Mesendoderm (in vitro differentiated cells): ENCODE results near the gene CAMTA1.

ENCODE experiments used
- DNase-seq: peaks from one replicate; pipeline ENCODE4 v3.0.0; 2013
- H2AK5ac ChIP-seq: 2 replicates; pipeline ENCODE4 v1.6.1; 2013; ENCODE audit warnings: low read length, inconsistent platforms
- H2BK120ac ChIP-seq: 2 replicates; pipeline ENCODE4 v1.6.1; 2013; ENCODE audit warnings: low read depth, mild to moderate bottlenecking, low read length, moderate library complexity, mixed read lengths
- H2BK15ac ChIP-seq: replicated peaks from 2 replicates; pipeline ENCODE4 v1.6.1; 2013; ENCODE audit warnings: low read depth, mild to moderate bottlenecking, moderate library complexity
- H2BK5ac ChIP-seq: 2 replicates; pipeline ENCODE4 v1.6.1; 2013; ENCODE audit warnings: low read length, inconsistent platforms
- H3K18ac ChIP-seq: 2 replicates; pipeline ENCODE4 v1.6.1; 2013; ENCODE audit warnings: mild to moderate bottlenecking, low read length, mixed read lengths
- H3K23ac ChIP-seq: one replicate; pipeline ENCODE4 v1.6.1; 2013; ENCODE audit warnings: low read length
- H3K27ac ChIP-seq: 2 replicates; pipeline ENCODE4 v1.5.1; 2013; ENCODE audit warnings: low read depth, mild to moderate bottlenecking, inconsistent platforms, low read length, moderate library complexity
- H3K27me3 ChIP-seq: 2 replicates; pipeline ENCODE4 v1.6.1; 2013; ENCODE audit warnings: low read length, control low read depth, mild to moderate bottlenecking, inconsistent platforms; ENCODE audit not compliant: insufficient read depth, poor library complexity
- H3K36me3 ChIP-seq: 2 replicates; pipeline ENCODE4 v1.6.1; 2013; ENCODE audit warnings: low read length, inconsistent platforms; ENCODE audit not compliant: control insufficient read depth, insufficient read depth
- H3K4ac ChIP-seq: one replicate; pipeline ENCODE4 v1.6.1; 2013; ENCODE audit warnings: low read depth, mild to moderate bottlenecking, low read length, moderate library complexity
- H3K4me1 ChIP-seq: 2 replicates; pipeline ENCODE4 v1.6.1; 2013; ENCODE audit warnings: low read depth, low read length, inconsistent platforms; ENCODE audit not compliant: control insufficient read depth
- H3K4me2 ChIP-seq: 2 replicates; pipeline ENCODE4 v1.6.1; 2013; ENCODE audit warnings: low read length
- H3K4me3 ChIP-seq: 2 replicates; pipeline ENCODE4 v1.5.1; 2013; ENCODE audit warnings: mild to moderate bottlenecking, low read length
- H3K56ac ChIP-seq: one replicate; pipeline ENCODE4 v1.6.1; 2013; ENCODE audit warnings: low read length
- H3K79me1 ChIP-seq: 2 replicates; pipeline ENCODE4 v1.6.1; 2013; ENCODE audit warnings: low read length, inconsistent platforms
- H3K79me2 ChIP-seq: 2 replicates; pipeline ENCODE4 v1.6.1; 2013; ENCODE audit warnings: mild to moderate bottlenecking, low read length; ENCODE audit not compliant: control insufficient read depth, insufficient read depth
- H3K9ac ChIP-seq: 2 replicates; pipeline ENCODE4 v1.6.1; 2013; ENCODE audit warnings: low read length, inconsistent platforms
- H4K5ac ChIP-seq: one replicate; pipeline ENCODE4 v1.6.1; 2013; ENCODE audit warnings: low read length
- H4K8ac ChIP-seq: one replicate; pipeline ENCODE4 v1.6.1; 2013; ENCODE audit warnings: low read depth, mild to moderate bottlenecking, control low read depth, low read length, moderate library complexity
- WGBS: extraction: QIAGEN DNeasy Blood & Tissue Kit; methylation state at CpG from one replicate; pipeline ENCODE4 v1.1.7; 2013; ENCODE audit warnings: low lambda C conversion rate, missing lambda C conversion rate; ENCODE audit not compliant: insufficient coverage; ENCODE audit errors: extremely low coverage; 5-methylcytosine and 5-hydroxymethylcytosine counted together

The CAMTA1 gene

DNA sequence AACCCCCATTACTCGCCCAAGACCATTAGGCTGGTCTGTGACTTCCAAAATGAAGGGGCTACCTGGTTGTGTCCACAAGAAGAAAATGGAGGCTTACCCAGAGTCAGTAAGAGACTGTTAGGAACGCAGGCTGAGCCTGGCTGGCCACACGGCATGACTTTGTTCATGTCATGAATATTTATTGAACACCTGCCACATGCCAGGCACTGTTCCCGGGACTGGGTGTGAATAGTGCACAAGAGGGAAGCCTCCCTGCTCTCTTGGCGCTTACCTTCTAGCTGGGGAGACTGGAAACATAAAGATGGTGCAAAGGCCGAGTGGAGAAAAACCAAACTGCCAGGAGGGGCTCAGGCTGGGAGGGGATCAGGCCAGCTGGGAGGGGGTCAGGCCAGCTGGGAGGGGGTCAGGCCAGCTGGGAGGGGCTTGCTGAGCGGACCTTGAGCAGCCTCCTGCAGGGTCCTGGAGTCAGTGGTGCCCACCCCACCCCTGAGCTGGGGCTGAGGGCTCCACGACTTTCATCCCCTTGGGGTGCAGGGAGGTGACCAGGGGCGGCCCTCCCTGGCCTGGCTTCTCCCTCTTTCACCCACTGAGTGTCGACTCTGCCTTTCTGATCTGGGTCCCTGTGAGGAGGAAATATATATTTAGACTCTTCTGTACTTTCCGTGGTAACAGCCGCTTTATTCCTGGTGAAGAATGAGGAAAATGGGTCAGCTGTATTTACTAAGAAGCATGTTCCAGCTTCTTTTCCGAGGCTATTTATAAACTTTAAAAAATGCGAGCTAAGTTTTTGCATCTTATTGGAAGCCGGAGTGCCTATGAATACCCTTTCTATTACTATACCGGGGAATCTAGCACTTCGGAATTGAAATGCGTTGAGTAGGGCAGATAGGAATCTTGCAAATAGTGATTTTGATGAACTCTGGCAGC is 139.0 kb downstream of the CAMTA1 start:
- no peak overlapping the region for H3K56ac ChIP-seq
- H3K36me3 ChIP-seq = no peaks in the 10 kb centered on the region
- no peak overlapping the region for H3K18ac ChIP-seq
- no peaks in the 10 kb centered on the region for H3K79me2 ChIP-seq
- no peak overlapping the region for H4K5ac ChIP-seq
- H2BK120ac ChIP-seq = no peak overlapping the region
- WGBS = no CpG with 5 or more reads among the region's 18 CpGs
- H3K27ac ChIP-seq = no peak overlapping the region
- no peak overlapping the region for H3K23ac ChIP-seq
- H3K4me2 ChIP-seq = no peak overlapping the region
- H3K79me1 ChIP-seq = no peaks in the 10 kb centered on the region
- H2BK5ac ChIP-seq = no peak overlapping the region
- no peaks in the 10 kb centered on the region for H3K27me3 ChIP-seq
- H2AK5ac ChIP-seq = no peak overlapping the region
- H3K4ac ChIP-seq = no peak overlapping the region
- H3K9ac ChIP-seq = no peak overlapping the region
- no peak overlapping the region for H3K4me3 ChIP-seq
- H4K8ac ChIP-seq = no peak overlapping the region
- no peaks in the 10 kb centered on the region for H3K4me1 ChIP-seq
- DNase-seq = no peak
- H2BK15ac ChIP-seq = no peak overlapping the region

DNA sequence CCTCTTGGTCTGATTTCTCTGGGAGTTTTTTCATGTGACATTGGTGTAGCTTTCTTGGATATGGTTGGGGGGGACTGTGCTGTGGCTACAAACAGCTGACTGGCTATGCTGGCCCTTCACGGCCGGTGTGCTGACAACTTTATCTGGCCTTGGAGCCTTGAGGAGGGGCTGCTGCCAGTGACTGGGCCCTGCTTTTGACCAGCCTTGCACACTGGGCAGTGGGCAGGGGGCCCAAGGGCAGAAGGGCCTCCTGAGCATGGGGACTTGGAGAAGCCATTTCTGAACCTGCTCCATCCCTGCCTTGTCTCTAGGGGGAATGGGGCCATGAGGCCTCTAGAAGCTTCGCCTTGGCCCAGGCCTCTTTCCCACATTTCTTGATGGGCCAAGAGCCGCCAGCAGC is 139.6 kb downstream of the CAMTA1 start:
- no peak overlapping the region for H3K9ac ChIP-seq
- H3K79me1 ChIP-seq = no peaks in the 10 kb centered on the region
- H3K56ac ChIP-seq = no peak overlapping the region
- H3K79me2 ChIP-seq = no peaks in the 10 kb centered on the region
- no peak overlapping the region for H2BK15ac ChIP-seq
- H2BK120ac ChIP-seq = no peak overlapping the region
- H2AK5ac ChIP-seq = no peak overlapping the region
- H3K4ac ChIP-seq = no peak overlapping the region
- H3K27me3 ChIP-seq = no peaks in the 10 kb centered on the region
- H3K36me3 ChIP-seq = no peaks in the 10 kb centered on the region
- no peak overlapping the region for H3K27ac ChIP-seq
- H2BK5ac ChIP-seq = no peak overlapping the region
- H3K23ac ChIP-seq = no peak overlapping the region
- H3K4me2 ChIP-seq = no peak overlapping the region
- no peak overlapping the region for H4K8ac ChIP-seq
- no peaks in the 10 kb centered on the region for H3K4me1 ChIP-seq
- H3K4me3 ChIP-seq = no peak overlapping the region
- no CpG with 5 or more reads among the region's 4 CpGs for WGBS
- H4K5ac ChIP-seq = no peak overlapping the region
- no peak overlapping the region for H3K18ac ChIP-seq
- no peak for DNase-seq

DNA sequence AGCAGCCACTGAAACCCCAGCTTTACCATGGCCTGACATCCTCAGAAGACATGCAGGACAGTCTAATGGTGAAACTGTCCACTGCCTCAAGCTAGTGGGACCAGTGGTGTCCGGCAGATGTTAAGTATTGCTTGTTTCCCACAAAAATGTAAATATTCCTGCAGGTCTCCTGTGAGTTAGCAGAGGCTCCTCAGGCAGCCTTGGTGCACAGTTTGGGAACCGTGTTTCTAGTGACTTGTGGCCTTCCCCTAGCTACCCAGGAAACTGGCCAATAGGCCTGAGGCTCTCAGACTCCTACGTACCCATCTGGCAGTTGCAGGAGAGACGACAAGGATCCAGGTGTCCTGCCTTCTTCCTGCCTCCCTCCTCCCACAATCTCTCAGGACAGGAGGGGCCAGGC is 142.4 kb downstream of the CAMTA1 start:
- H3K79me2 ChIP-seq = no peaks in the 10 kb centered on the region
- no peak overlapping the region for H3K4ac ChIP-seq
- no peak overlapping the region for H4K8ac ChIP-seq
- no peak overlapping the region for H3K56ac ChIP-seq
- no peak overlapping the region for H3K9ac ChIP-seq
- no peaks in the 10 kb centered on the region for H3K27me3 ChIP-seq
- DNase-seq = no peak
- WGBS = no CpG with 5 or more reads among the region's 4 CpGs
- H3K4me3 ChIP-seq = no peak overlapping the region
- H3K18ac ChIP-seq = no peak overlapping the region
- no peak overlapping the region for H3K4me2 ChIP-seq
- no peaks in the 10 kb centered on the region for H3K36me3 ChIP-seq
- H3K79me1 ChIP-seq = no peaks in the 10 kb centered on the region
- H2BK15ac ChIP-seq = no peak overlapping the region
- H2AK5ac ChIP-seq = no peak overlapping the region
- H2BK5ac ChIP-seq = no peak overlapping the region
- H2BK120ac ChIP-seq = no peak overlapping the region
- no peak overlapping the region for H3K27ac ChIP-seq
- H3K4me1 ChIP-seq = no peaks in the 10 kb centered on the region
- H4K5ac ChIP-seq = no peak overlapping the region
- H3K23ac ChIP-seq = no peak overlapping the region

DNA sequence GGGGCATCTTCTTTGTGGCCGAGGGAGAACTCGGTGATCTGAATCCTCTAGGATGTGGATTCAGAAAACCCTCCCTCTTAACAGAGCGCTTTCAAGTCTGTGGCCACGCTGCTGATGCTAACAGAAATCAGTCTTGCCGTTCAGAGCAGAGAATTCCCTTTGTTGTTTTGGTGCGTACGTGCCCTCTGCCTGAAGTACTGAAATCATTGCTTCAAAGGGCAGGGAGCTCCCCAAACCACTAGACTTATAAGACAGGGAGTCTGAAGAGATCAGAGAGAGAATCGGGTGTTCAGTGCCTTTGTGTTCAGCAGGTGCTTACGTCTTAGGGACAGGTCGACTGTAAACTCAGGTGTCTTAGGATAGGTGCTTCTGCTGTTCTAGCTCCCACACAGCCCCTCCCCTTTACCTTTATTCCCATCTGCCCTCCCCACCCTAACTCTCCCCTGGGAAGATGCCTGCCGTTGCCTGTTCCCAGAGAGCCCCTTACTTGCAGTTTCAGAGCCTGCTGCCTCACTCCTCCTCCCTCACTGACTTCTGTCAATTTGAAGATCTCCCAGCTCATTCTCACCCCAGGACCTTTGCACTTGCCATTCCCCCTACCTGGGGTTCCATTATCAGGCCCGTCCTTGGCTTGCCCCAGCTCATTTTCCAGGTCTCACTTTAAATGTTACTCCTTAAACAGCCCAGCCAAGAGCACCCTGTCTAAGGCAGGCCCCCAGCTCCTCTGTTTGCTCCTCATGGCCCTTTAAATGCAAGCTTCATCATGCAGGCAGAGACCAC is 143.0 kb downstream of the CAMTA1 start:
- no CpG with 5 or more reads among the region's 12 CpGs for WGBS
- Histone ChIP-seq H2BK15ac (no peak overlapping the region), H3K4me1 (no peaks in the 10 kb centered on the region), H3K27ac (no peak overlapping the region), H2AK5ac (no peak overlapping the region), H3K56ac (no peak overlapping the region), H3K18ac (no peak overlapping the region), H3K4me3 (no peak overlapping the region), H2BK5ac (no peak overlapping the region), H3K36me3 (no peaks in the 10 kb centered on the region), H3K23ac (no peak overlapping the region), H2BK120ac (no peak overlapping the region), H3K27me3 (no peaks in the 10 kb centered on the region), H4K5ac (no peak overlapping the region), H3K79me1 (no peaks in the 10 kb centered on the region), H3K4me2 (no peak overlapping the region), H3K79me2 (no peaks in the 10 kb centered on the region), H4K8ac (no peak overlapping the region), H3K9ac (no peak overlapping the region), H3K4ac (no peak overlapping the region)
- no peak for DNase-seq

DNA sequence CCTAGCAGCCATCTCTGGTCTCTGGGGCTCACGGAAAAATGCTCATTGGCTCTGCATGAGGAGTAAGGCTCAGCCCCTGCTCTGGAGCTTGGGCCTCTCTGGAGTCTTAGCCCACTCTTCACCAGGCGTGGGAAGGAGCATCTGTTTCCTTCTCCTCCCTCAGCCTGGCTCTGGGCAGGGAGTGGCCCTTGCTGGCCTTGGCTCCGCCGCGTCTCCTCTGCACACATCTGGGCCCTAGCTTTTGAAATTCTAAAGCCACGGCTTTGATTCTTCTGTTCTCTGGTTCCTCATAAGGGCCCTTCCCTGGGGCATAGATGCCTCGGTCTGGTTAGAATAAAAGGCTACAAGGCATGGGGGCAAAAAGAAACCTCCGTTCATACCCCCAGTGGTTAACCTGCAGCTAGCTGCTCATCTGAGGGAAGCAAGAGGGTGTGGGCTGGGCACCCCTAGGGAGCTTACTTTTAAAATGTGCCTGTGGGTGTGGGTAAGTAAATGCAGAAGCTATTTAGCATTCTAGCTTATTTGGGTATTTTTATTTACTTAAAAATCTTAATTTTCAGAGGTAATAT is 145.6 kb downstream of the CAMTA1 start:
- Histone ChIP-seq H3K23ac (no peak overlapping the region), H2BK15ac (no peak overlapping the region), H3K4ac (no peak overlapping the region), H4K5ac (no peak overlapping the region), H3K4me3 (no peak overlapping the region), H3K56ac (no peak overlapping the region), H2BK5ac (no peak overlapping the region), H3K4me2 (no peak overlapping the region), H3K79me2 (no peaks in the 10 kb centered on the region), H3K27ac (no peak overlapping the region), H3K4me1 (no peaks in the 10 kb centered on the region), H4K8ac (no peak overlapping the region), H2AK5ac (no peak overlapping the region), H2BK120ac (no peak overlapping the region), H3K9ac (no peak overlapping the region), H3K79me1 (no peaks in the 10 kb centered on the region), H3K36me3 (no peaks in the 10 kb centered on the region), H3K18ac (no peak overlapping the region), H3K27me3 (no peaks in the 10 kb centered on the region)
- DNase-seq = no peak
- no CpG with 5 or more reads among the region's 8 CpGs for WGBS
